Measurements from ENCODE around the gene ESPL1. TPM values are rescaled to one million over a fixed set of nuclear protein-coding genes. Genes with fewer than 3 reads are reported as not detected.

The ESPL1 gene
- total RNA-seq, 2 experiments from 2014 or later: 78.2 to 121 TPM

DNA sequence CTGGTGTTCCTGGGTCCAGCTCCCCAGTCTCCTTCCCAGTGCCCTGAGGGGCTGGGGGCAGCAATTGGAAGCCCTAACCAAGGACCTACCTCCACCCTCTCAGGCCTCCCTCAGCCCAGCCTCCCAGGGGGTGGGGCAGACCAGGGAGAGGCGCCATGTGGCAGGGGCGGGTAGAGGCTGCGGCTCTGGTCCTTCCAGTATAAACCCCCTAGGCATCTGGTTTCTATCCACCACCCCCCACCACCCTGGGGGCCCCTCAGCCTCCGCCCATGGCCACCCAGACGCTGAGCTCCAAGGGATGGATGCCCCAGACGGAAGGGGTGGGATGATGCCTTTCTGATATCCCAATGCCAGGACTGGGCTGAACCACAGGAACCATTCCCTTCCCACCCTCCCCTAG is 70.8 kb downstream of the ESPL1 start:
- BruUV-seq (replicated peaks): no TSS peak
- Histone ChIP-seq H3K9me2 (ENCODE audit: insufficient read depth, low read length) (no peaks in the 10 kb centered on the region), H3K36me3 (ENCODE audit: insufficient read depth, low read length) (no peaks in the 10 kb centered on the region), H3K4me1 (ENCODE audit: insufficient read depth, low read length, poor library complexity, severe bottlenecking) (peaks cover under 1% of the 10 kb centered on the region), H4K20me1 (ENCODE audit: insufficient read depth, low read length) (no peaks in the 10 kb centered on the region), H2AFZ (ENCODE audit: low read length) (no peak overlapping the region), H3K79me2 (ENCODE audit: insufficient read depth, low read depth, low read length) (no peaks in the 10 kb centered on the region), H3K9me3 (ENCODE audit: low read length) (no peaks in the 10 kb centered on the region), H3K4me3 (ENCODE audit: low read depth, low read length, poor library complexity, severe bottlenecking) (no peak overlapping the region), H3K27ac (ENCODE audit: low read depth, low read length, poor library complexity, severe bottlenecking) (no peak overlapping the region), H3K4me2 (ENCODE audit: low read length) (no peak overlapping the region)
- no peak for DNase-seq (ENCODE audit: low spot score)
- intact Hi-C loops (cut with micrococcal nuclease; ENCODE audit: unreplicated experiment): no loop called here
- ChIA-PET CTCF (ENCODE audit: unreplicated experiment) (no interaction called here), POLR2A (no interaction called here)
- TF ChIP-seq EZH2phosphoT487 (IDR thresholded peaks at IDR 0.05; ENCODE audit: borderline replicate concordance, low read depth, low read length): no peak
- TF ChIP-seq, protein P1, sequence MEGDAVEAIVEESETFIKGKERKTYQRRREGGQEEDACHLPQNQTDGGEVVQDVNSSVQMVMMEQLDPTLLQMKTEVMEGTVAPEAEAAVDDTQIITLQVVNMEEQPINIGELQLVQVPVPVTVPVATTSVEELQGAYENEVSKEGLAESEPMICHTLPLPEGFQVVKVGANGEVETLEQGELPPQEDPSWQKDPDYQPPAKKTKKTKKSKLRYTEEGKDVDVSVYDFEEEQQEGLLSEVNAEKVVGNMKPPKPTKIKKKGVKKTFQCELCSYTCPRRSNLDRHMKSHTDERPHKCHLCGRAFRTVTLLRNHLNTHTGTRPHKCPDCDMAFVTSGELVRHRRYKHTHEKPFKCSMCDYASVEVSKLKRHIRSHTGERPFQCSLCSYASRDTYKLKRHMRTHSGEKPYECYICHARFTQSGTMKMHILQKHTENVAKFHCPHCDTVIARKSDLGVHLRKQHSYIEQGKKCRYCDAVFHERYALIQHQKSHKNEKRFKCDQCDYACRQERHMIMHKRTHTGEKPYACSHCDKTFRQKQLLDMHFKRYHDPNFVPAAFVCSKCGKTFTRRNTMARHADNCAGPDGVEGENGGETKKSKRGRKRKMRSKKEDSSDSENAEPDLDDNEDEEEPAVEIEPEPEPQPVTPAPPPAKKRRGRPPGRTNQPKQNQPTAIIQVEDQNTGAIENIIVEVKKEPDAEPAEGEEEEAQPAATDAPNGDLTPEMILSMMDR (conservative IDR thresholded peaks at IDR 0.05; ENCODE audit: low read length): no peak

DNA sequence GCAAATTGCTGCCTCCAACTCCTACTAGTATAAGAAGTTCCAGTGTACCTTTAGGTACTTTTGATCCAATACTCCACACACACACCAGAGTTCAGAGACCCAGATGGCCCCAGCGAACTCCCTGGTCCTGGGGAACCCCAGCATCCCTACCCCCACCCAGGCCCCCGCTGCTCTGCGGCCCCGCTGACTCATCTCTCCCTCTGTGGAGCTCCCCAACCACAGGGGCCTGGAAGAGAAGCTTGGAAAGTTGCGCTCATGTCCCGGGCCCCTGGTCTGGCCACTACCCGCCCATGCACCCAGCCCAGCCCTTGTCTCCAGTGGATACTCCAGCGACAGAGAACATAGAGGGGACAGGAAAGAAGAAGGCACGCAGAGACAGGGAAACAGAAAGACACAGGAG is 72.3 kb downstream of the ESPL1 start:
- peaks cover 14% of the 10 kb centered on the region for H3K4me1 ChIP-seq (ENCODE audit: insufficient read depth, low read length, poor library complexity, severe bottlenecking)
- no peaks in the 10 kb centered on the region for H3K9me2 ChIP-seq (ENCODE audit: insufficient read depth, low read length)
- H3K4me3 ChIP-seq (ENCODE audit: low read depth, low read length, poor library complexity, severe bottlenecking): no peak overlapping the region
- no peaks in the 10 kb centered on the region for H3K9me3 ChIP-seq (ENCODE audit: low read length)
- no peak for DNase-seq (ENCODE audit: low spot score)
- BruUV-seq (replicated peaks): no TSS peak
- ChIA-PET POLR2A (no interaction called here), CTCF (ENCODE audit: unreplicated experiment) (no interaction called here)
- H3K4me2 ChIP-seq (ENCODE audit: low read length): no peak overlapping the region
- H2AFZ ChIP-seq (ENCODE audit: low read length): no peak overlapping the region
- H3K27ac ChIP-seq (ENCODE audit: low read depth, low read length, poor library complexity, severe bottlenecking): no peak overlapping the region
- no peak for TF ChIP-seq EZH2phosphoT487 (IDR thresholded peaks at IDR 0.05; ENCODE audit: borderline replicate concordance, low read depth, low read length)
- TF ChIP-seq, protein P1 (conservative IDR thresholded peaks at IDR 0.05; ENCODE audit: low read length): no peak
- H4K20me1 ChIP-seq (ENCODE audit: insufficient read depth, low read length): no peaks in the 10 kb centered on the region
- H3K79me2 ChIP-seq (ENCODE audit: insufficient read depth, low read depth, low read length): no peaks in the 10 kb centered on the region
- no peaks in the 10 kb centered on the region for H3K36me3 ChIP-seq (ENCODE audit: insufficient read depth, low read length)
- intact Hi-C loops (cut with micrococcal nuclease; ENCODE audit: unreplicated experiment): no loop called here

Other genes with a start within 250 kb of the ESPL1 start
- gene TNS2, start 218.2 kb upstream of the ESPL1 start, total RNA-seq (2014; rRNA removed; shearing (Covaris generic)): 0.25 TPM in 1 of 2 replicates, not detected in the other
- 1.3 and 1.6 TPM in 2 replicates for gene TNS2, start 218.2 kb upstream of the ESPL1 start, total RNA-seq (2022)
- gene SPRYD3, start 188.9 kb upstream of the ESPL1 start, total RNA-seq (2014; rRNA removed; shearing (Covaris generic)): 7.3 and 10.9 TPM in 2 replicates
- 17.2 and 20.5 TPM in 2 replicates for gene SPRYD3, start 188.9 kb upstream of the ESPL1 start, total RNA-seq (2022)
- gene IGFBP6, start 170.6 kb upstream of the ESPL1 start, total RNA-seq (2014; rRNA removed; shearing (Covaris generic)): not detected in 2 replicates
- 1.2 and 2.9 TPM in 2 replicates for gene IGFBP6, start 170.6 kb upstream of the ESPL1 start, total RNA-seq (2022)
- 0.06 and 0.08 TPM in 2 replicates for gene SOAT2, start 164.8 kb upstream of the ESPL1 start, total RNA-seq (2014; rRNA removed; shearing (Covaris generic))
- 1.2 and 1.8 TPM in 2 replicates for gene SOAT2, start 164.8 kb upstream of the ESPL1 start, total RNA-seq (2022)
- 26.1 and 31.6 TPM in 2 replicates for gene ZNF740, start 87.6 kb upstream of the ESPL1 start, total RNA-seq (2014; rRNA removed; shearing (Covaris generic))
- gene ZNF740, start 87.6 kb upstream of the ESPL1 start, total RNA-seq (2022): 58.2 and 66.5 TPM in 2 replicates
- gene CSAD, start 87.4 kb upstream of the ESPL1 start, total RNA-seq (2014; rRNA removed; shearing (Covaris generic)): 18.9 and 25.8 TPM in 2 replicates
- 26.9 and 32.0 TPM in 2 replicates for gene CSAD, start 87.4 kb upstream of the ESPL1 start, total RNA-seq (2022)
- gene ITGB7, start 61.0 kb upstream of the ESPL1 start, total RNA-seq (2014; rRNA removed; shearing (Covaris generic)): 48.6 and 51.7 TPM in 2 replicates
- gene ITGB7, start 61.0 kb upstream of the ESPL1 start, total RNA-seq (2022): 153 and 207 TPM in 2 replicates
- gene RARG, start 36.1 kb upstream of the ESPL1 start, total RNA-seq (2014; rRNA removed; shearing (Covaris generic)): 1.4 and 7.0 TPM in 2 replicates
- 5.1 and 8.4 TPM in 2 replicates for gene RARG, start 36.1 kb upstream of the ESPL1 start, total RNA-seq (2022)
- 348 and 394 TPM in 2 replicates for gene PFDN5, start 27.2 kb downstream of the ESPL1 start, total RNA-seq (2014; rRNA removed; shearing (Covaris generic))
- gene PFDN5, start 27.2 kb downstream of the ESPL1 start, total RNA-seq (2022): 264 TPM in 2 replicates
- gene MYG1, start 31.4 kb downstream of the ESPL1 start, total RNA-seq (2014; rRNA removed; shearing (Covaris generic)): 41.0 and 53.4 TPM in 2 replicates
- gene MYG1, start 31.4 kb downstream of the ESPL1 start, total RNA-seq (2022): 59.3 and 64.9 TPM in 2 replicates
- gene AAAS, start 53.3 kb downstream of the ESPL1 start, total RNA-seq (2014; rRNA removed; shearing (Covaris generic)): 85.5 and 95.6 TPM in 2 replicates
- gene AAAS, start 53.3 kb downstream of the ESPL1 start, total RNA-seq (2022): 94.5 and 109 TPM in 2 replicates
- gene SP7, start 68.1 kb downstream of the ESPL1 start, total RNA-seq (2014; rRNA removed; shearing (Covaris generic)): 0.16 TPM in 1 of 2 replicates, not detected in the other
- 0.27 TPM in 1 of 2 replicates, not detected in the other for gene SP7, start 68.1 kb downstream of the ESPL1 start, total RNA-seq (2022)
- 47.3 and 58.9 TPM in 2 replicates for gene SP1, start 111.9 kb downstream of the ESPL1 start, total RNA-seq (2014; rRNA removed; shearing (Covaris generic))
- 83.9 and 93.9 TPM in 2 replicates for gene SP1, start 111.9 kb downstream of the ESPL1 start, total RNA-seq (2022)
- gene AMHR2, start 155.6 kb downstream of the ESPL1 start, total RNA-seq (2014; rRNA removed; shearing (Covaris generic)): not detected in 2 replicates
- not detected in 2 replicates for gene AMHR2, start 155.6 kb downstream of the ESPL1 start, total RNA-seq (2022)
- 54.1 and 83.9 TPM in 2 replicates for gene PRR13, start 173.4 kb downstream of the ESPL1 start, total RNA-seq (2014; rRNA removed; shearing (Covaris generic))
- gene PRR13, start 173.4 kb downstream of the ESPL1 start, total RNA-seq (2022): 219 and 230 TPM in 2 replicates
- gene PCBP2, start 183.8 kb downstream of the ESPL1 start, total RNA-seq (2014; rRNA removed; shearing (Covaris generic)): 183 and 209 TPM in 2 replicates
- gene PCBP2, start 183.8 kb downstream of the ESPL1 start, total RNA-seq (2022): 1,015 and 1,037 TPM in 2 replicates
- 7.2 TPM in 2 replicates for gene MAP3K12, start 231.2 kb downstream of the ESPL1 start, total RNA-seq (2014; rRNA removed; shearing (Covaris generic))
- gene MAP3K12, start 231.2 kb downstream of the ESPL1 start, total RNA-seq (2022): 13.4 and 13.7 TPM in 2 replicates
- gene TARBP2, start 233.0 kb downstream of the ESPL1 start, total RNA-seq (2014; rRNA removed; shearing (Covaris generic)): 49.1 and 62.6 TPM in 2 replicates
- gene TARBP2, start 233.0 kb downstream of the ESPL1 start, total RNA-seq (2022): 41.8 and 45.9 TPM in 2 replicates
- not detected in 2 replicates for gene NPFF, start 239.2 kb downstream of the ESPL1 start, total RNA-seq (2014; rRNA removed; shearing (Covaris generic))
- not detected in 2 replicates for gene NPFF, start 239.2 kb downstream of the ESPL1 start, total RNA-seq (2022)

Measured in OCI-LY7 (cell line).